ENCODE measurements around the gene CD37.

The CD37 gene

GRCh38 chr19:49383599-49383998 lies 48.4 kb downstream of the CD37 start:
- DNase-seq: no peak

GRCh38 chr19:49387936-49388372 lies 52.7 kb downstream of the CD37 start, which contains the start of gene KASH5:
TSS of gene KASH5 (plus strand) at chr19:49388249. CDS start at chr19:49390884, 2,635 bp downstream.
- DNase-seq: peak; percentile 65 to 73

- DNase-seq: no peak
These were observed 54.2 kb downstream of the CD37 start for GRCh38 chr19:49389406-49389805.

All from stimulated activated CD4-positive, alpha-beta T cell treated with anti-CD3 and anti-CD28 coated beads, Interleukin-2, amount 100 ng/mL, for 48 hours (primary cell).